ENCODE measurements around the gene GALNT17.

Gene GALNT17

DNA sequence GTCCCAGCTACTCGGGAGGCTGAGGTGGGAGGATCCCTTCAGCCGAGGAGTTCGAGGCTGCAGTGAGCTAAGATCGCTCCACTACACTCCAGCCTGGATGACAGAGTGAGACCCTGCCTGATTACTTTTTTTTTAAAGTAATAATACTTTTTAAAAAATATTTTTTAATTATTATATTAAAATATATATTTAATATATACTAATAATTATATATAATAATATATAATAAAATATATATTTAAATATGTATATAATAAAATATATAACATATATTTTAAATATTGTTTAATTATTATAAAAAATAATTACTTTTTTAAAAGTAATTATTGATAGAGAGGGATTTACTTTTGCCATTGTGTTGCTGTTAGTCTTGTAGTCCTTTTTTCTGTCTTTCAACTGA, 169.2 kb downstream of the GALNT17 start:
- no peak for DNase-seq (ENCODE audit: extremely low read depth, low read depth)
- H3K4me3 ChIP-seq (replicated peaks; ENCODE audit: low read depth, low read length), result no peak overlapping the region
- TF ChIP-seq CTCF (IDR thresholded peaks at IDR 0.05; ENCODE audit: low read depth, low read length, missing control alignments), result no peak

DNA sequence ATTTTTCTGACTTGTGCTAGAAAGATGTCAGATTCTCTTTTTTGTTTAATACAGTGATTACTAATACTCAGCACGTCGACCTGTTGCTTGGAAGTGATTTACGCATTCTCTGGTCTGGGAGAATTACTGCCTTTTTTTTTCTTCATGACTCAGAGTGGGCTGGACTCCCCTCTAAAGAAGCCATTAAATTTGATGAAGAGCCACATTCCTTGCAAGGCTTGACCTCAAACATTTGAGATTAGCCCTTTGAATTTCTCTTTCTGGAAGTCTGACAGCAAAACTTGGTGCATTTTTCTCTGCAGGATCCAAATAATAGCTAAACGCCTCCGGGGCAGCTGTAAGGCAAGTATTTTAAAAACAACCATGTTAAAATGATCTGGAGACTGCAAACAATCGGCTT, 171.6 kb downstream of the GALNT17 start:
- no peak for DNase-seq (ENCODE audit: extremely low read depth, low read depth)
- no peak for TF ChIP-seq CTCF (IDR thresholded peaks at IDR 0.05; ENCODE audit: low read depth, low read length, missing control alignments)

DNA sequence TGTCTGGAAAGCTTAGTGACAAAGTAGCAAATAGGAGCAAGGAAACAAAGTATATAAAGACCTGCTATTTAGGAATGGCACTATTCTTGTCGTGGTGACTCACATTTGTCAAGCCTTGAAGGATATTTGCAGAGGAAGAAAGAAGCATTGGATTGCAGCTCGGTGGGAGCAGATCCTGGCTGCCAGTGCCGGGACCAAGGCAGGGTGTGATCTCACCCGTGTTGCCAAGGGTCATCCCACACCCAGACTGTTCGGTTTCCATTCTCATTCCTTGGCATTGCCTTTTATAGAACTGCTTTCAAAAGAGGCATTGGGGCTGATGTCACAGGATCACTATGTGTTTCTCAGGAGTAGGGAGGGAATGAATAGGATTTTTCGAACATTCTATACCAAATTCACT, 176.2 kb downstream of the GALNT17 start:
- no peak for DNase-seq (ENCODE audit: extremely low read depth, low read depth)
- no peak for TF ChIP-seq CTCF (IDR thresholded peaks at IDR 0.05; ENCODE audit: low read depth, low read length, missing control alignments)
- H3K4me3 ChIP-seq (replicated peaks; ENCODE audit: low read depth, low read length), result no peak overlapping the region

More for the DNA sequence above, 171.6 kb downstream of the GALNT17 start:
- no peak overlapping the region for H3K4me3 ChIP-seq (replicated peaks; ENCODE audit: low read depth, low read length)

GRCh38 chr7:71311576-71311975, 179.6 kb downstream of the GALNT17 start:
- H3K4me3 ChIP-seq (replicated peaks; ENCODE audit: low read depth, low read length), result no peak overlapping the region
- no peak for TF ChIP-seq CTCF (IDR thresholded peaks at IDR 0.05; ENCODE audit: low read depth, low read length, missing control alignments)
- DNase-seq (ENCODE audit: extremely low read depth, low read depth), result no peak

DNA sequence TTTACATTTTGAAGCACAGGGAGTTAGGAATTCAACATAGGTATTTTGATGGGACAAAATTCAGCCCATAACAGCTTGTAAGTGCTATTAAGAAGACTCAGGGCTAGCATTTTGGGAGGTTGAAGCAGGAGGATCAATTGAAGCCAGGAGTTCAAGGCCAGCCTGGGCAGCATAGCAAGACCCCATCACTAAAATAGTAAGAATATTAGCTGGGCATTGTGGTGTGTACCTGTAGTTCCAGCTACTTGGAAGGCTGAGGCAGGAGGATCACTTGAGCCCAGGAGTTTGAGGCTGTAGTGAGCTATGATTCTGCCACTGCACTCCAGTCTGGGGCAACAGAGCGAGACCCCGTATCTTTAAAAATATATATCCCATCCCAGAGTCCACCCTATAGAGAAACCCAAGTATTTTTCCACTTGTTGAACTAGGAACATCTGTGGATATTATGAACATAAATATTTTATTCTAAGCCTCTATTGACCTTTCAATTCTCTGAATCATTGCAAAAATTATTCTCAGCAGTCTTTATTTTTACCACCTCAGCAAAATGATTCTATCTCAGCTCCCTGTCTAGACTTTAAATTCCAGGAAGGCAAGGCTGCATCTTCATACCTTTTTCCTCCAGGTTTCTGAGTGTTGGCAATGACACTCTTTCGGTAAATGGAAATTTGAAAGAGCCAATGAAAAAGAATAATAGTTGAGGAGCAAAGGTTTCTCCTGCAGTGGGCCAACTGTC, 181.0 kb downstream of the GALNT17 start:
- TF ChIP-seq CTCF (IDR thresholded peaks at IDR 0.05; ENCODE audit: low read depth, low read length, missing control alignments), result no peak

GRCh38 chr7:71313553-71313952, 181.6 kb downstream of the GALNT17 start:
- H3K4me3 ChIP-seq (replicated peaks; ENCODE audit: low read depth, low read length), result no peak overlapping the region
- TF ChIP-seq CTCF (IDR thresholded peaks at IDR 0.05; ENCODE audit: low read depth, low read length, missing control alignments), result no peak
- DNase-seq (ENCODE audit: extremely low read depth, low read depth), result no peak

More for the DNA sequence above, 181.0 kb downstream of the GALNT17 start:
- no peak overlapping the region for H3K4me3 ChIP-seq (replicated peaks; ENCODE audit: low read depth, low read length)
- no peak for DNase-seq (ENCODE audit: extremely low read depth, low read depth)

GRCh38 chr7:71320916-71321315, 189.0 kb downstream of the GALNT17 start:
- no peak for DNase-seq (ENCODE audit: extremely low read depth, low read depth)
- no peak for TF ChIP-seq CTCF (IDR thresholded peaks at IDR 0.05; ENCODE audit: low read depth, low read length, missing control alignments)
- H3K4me3 ChIP-seq (replicated peaks; ENCODE audit: low read depth, low read length), result no peak overlapping the region

All from HFF-Myc (cell line).